Renal cortical epithelial cell (primary cell): Measurements from ENCODE around the gene MAPRE3. TPM values are rescaled to one million over a fixed set of nuclear protein-coding genes. Genes with fewer than 3 reads are reported as not detected.
"Not testable (repeated sequence)": the region's sequence is repeated elsewhere in the genome, so short reads cannot be mapped to it uniquely, and the experiment has no call there.

ENCODE experiments used
- DNase-seq: peaks from one replicate; pipeline ENCODE4 v3.0.0-alpha.2; 2011; ENCODE audit warnings: low read depth
- total RNA-seq: library from RNA; depleted of rRNA; stranded (reverse); fragments of >200 nt; gene quantifications from 2 replicates; pipeline ENCODE4 v1.2.3, GENCODE V29; 2014

Gene MAPRE3
- total RNA-seq, 1 donor from 2014 or later = 6.5 TPM

DNA sequence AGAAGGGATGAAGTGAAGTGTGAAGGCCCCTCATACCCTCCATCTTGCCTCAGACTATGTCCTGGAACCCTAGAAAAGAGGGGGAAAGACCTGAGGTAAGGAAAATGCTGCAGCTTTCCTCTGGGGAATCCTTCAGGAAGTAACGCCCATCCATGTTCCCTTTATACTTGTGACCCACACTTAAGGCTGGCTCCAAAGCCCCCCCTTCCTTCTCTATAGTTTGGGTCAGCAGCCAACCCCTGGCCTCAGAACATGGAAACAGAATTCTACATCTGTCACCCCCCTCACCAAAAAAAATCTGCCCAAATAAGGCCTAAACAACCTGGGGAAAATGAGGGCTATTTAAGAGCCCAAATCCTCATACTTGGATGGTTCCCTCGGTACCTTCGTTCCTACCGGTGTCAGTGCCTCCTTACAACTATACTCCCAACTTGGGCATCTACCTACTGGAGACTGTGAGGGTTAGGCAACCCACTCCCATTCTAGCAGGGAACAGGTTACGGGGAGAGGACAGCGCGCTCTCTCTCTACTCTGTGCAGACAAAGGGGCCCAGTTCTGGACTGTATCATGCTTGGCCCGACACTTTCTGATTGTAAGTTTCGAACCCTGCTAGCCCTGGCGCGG lies 100.3 kb downstream of the MAPRE3 start:
- no peak for DNase-seq

DNA sequence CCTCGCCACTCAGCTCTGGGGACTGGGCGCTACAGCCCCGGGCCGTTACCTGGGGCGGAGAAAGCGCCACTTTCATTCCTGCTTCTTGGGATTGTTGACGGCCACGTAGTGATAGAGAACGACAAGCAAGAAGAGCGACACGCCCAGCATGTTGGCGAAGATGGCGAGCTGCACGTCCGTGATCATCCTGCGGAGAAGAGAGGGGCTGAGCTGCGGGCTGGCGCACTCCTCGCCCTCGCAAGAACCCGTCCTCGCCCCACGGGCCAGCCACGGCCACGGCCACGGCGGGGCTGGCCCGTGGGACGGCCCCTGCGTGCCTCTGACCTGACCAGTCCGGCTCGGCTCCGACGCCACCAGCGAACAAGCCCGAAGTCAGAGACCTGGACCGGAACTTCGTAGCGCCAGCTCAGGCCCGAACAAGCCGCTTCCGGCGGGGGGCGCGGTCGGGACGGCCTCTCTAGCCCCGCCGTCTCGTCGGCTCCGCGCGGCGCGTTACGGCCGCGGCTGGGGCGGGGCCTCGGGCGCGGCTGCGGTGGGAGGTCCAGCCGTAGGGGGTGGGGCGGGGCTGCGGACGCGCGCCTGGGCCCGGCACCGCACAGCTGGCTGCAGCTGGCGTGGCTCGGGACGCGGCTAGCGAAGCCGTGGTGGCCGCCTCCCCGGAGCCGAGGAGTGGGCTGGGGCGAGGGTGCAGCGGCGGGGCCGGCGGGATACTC lies 101.0 kb downstream of the MAPRE3 start, which contains the start of gene OST4:
TSS of gene OST4 (minus strand) at position 378 of the 713 bp plus-strand sequence.
- peak; percentile 76 for DNase-seq

DNA sequence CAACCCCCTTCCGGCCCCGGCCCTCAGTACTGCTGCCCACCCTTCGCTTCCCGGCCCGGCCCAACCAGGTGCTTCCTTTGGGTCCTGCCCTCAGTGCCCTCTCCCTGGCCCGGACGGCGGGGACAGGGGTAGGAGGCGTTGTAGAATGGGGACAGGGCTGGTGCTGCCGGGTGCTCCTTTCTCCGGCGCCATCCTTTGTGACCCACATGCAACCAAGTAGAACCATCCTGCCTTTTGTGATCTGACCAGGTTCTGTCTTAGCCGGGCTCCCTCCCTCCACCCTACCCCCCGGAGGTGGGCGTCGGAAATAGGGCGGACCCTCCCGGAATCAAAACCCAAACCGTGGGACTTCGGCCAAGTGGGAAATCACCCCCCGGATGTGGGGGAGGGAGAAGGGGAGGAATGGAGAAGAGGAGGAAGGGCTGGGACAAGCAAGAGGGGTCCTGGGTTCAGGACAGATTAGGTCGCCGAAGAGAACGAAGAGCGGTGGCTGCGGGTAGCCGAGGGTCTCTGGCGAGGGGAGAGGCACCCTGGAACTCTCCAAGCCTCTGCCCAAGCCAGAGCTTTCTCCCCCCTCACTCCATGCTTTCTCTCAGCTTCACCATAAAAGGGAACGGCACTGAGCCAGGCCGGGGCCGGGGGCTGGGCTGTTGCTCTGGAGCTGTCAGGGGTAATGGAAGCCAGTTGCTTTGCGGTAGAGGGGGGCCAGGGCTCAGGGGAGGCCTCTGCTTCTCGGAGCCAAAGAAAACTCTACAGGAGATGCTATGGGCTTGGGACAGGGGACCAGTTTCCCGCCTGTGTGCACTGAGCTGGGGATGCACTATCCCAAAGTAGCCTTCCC lies 101.8 kb downstream of the MAPRE3 start:
- DNase-seq = peak; percentile 25

DNA sequence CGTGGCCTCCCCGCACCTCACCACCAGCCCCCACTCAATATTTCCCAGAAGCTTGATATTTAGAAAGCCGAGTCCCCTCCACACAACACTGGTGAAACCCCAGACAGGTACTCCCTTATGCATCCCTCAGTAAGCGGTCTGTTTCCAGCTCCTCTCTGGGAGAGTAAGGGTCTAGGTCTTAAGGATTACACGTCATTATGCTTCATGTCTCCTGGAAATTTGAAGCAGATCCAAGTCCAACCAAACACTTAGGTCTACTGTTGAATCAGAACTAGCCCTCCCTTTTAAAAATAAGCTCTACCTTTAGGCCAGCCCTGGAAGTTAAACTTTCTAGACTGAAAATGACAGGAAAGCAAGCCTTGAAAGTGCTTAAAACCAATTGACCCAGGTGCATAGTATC lies 102.5 kb downstream of the MAPRE3 start:
- no peak for DNase-seq

DNA sequence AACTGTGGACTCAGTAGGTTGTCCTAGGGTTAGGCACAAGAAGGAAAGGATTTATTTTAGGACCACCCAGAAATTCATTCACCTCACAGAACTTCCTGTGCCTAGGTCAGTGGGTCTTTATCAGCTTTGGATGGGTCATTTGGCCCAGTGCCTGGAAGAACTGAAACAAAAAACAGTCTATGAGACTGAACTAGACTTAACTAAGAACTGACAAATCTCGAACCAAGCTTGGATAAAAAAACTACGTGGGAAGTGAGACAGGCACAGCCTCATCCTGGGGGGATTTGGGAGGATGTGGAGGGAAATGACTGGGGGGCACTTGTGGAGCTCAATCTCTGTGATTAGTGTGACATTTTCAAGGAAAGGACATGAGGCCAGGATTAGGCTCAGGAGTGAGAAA lies 103.3 kb downstream of the MAPRE3 start:
- DNase-seq = no peak

DNA sequence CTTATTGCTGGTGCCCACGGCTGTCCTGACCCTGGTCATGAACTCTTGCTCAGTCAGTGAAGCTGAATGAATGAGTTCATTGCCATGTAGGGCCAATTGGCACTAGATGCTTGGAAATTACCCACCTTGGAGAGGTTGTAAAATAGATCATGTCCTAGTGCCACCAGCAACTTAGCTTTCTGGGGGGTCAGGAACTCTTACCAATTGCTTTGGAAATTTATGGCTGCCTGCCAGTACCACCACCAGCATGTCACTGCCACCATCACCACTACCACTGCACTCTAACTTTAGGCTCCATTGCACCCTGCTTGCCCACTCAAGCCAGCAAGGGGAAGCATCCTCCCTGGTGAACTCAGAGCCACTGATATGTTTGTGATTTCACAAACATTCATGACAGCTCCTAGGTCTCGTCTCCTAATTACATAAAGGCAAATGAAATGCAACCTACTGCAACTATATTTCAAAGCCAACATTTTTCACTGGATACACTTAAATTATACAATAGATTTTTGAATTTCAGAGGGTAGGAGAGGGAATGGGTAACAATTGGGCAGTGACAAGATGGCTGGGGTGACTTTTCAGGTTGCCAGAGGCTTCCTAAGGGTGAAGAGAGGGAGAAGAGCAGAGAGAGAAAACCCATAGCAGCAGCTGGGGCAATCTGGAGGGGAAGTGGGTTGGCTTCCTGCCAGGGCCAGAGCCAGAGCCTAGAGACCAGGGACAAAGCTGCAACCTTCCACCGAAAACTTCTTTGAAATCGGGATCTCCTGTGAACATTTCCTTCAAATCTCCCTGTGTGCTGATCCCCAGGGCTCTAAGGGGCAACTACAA lies 104.5 kb downstream of the MAPRE3 start:
- DNase-seq = no peak

DNA sequence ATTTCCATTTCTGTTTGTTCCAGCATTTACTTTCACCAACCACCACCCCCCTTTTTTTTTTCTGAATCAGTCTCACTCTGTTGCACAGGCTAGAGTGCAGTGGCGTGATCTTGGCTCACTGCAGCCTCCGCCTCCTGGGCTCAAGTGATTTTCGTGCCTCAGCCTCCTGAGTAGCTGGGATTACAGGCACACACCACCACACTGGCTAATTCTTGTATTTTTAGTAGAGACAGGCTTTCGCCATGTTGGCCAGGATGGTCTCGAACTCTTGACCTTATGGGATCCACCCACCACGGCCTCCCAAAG lies 105.1 kb downstream of the MAPRE3 start:
- DNase-seq = not testable (repeated sequence)

DNA sequence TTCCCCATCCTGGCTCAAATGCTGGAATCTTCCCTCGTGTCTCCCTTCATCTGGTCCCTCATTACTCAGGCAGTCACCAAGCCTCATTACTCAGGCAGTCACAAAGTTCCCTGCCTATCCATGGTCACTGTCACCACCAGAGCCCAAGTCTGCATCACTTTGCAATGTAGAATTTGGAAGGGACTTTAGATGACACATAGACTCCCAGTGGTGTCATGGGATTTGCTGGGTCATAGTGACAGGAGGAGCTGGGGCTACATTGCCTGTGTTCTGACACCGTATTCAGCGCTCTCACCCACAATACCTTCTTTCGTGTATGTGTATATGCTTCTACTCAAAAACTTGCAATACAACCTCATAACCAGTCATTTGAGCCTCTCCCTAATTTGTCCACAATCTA lies 105.9 kb downstream of the MAPRE3 start:
- no peak for DNase-seq

Other genes starting within 250 kb of the MAPRE3 start
- gene SLC35F6, start 206.4 kb upstream of the MAPRE3 start, total RNA-seq = 41.3 and 62.2 TPM in 2 replicates
- gene CENPA, start 184.6 kb upstream of the MAPRE3 start, total RNA-seq = 0.50 and 5.6 TPM in 2 replicates
- not detected in 2 replicates for gene DPYSL5, start 122.5 kb upstream of the MAPRE3 start, total RNA-seq
- gene TMEM214, start 62.3 kb downstream of the MAPRE3 start, total RNA-seq = 16.8 and 29.3 TPM in 2 replicates
- 23.6 and 35.0 TPM in 2 replicates for gene AGBL5, start 81.0 kb downstream of the MAPRE3 start, total RNA-seq
- gene OST4, start 101.0 kb downstream of the MAPRE3 start, total RNA-seq = 302 and 423 TPM in 2 replicates
- 0.30 and 0.69 TPM in 2 replicates for gene EMILIN1, start 108.0 kb downstream of the MAPRE3 start, total RNA-seq
- gene KHK, start 116.1 kb downstream of the MAPRE3 start, total RNA-seq = 1.1 and 3.0 TPM in 2 replicates
- gene CGREF1, start 148.5 kb downstream of the MAPRE3 start, total RNA-seq = 0.20 and 1.6 TPM in 2 replicates
- 0.10 TPM in 1 of 2 replicates, not detected in the other for gene ABHD1, start 153.2 kb downstream of the MAPRE3 start, total RNA-seq
- 37.5 and 53.0 TPM in 2 replicates for gene PREB, start 164.0 kb downstream of the MAPRE3 start, total RNA-seq
- not detected in 2 replicates for gene PRR30, start 168.8 kb downstream of the MAPRE3 start, total RNA-seq
- not detected in 2 replicates for gene TCF23, start 178.4 kb downstream of the MAPRE3 start, total RNA-seq
- gene ATRAID, start 241.4 kb downstream of the MAPRE3 start, total RNA-seq = 101 and 131 TPM in 2 replicates
- 29.3 and 36.8 TPM in 2 replicates for gene SLC5A6, start 241.6 kb downstream of the MAPRE3 start, total RNA-seq
- gene CAD, start 246.7 kb downstream of the MAPRE3 start, total RNA-seq = 23.4 and 53.5 TPM in 2 replicates